AG20443 (cell line): Measurements from ENCODE around the gene IMMP2L.
"Not testable (repeated sequence)": the region's sequence is repeated elsewhere in the genome, so short reads cannot be mapped to it uniquely, and the experiment has no call there.

Source experiments
- DNase-seq: peaks from one replicate; pipeline ENCODE4 v3.0.0; 2012; ENCODE audit warnings: low spot score, mixed read lengths

Gene IMMP2L

GRCh38 chr7:110987127-110987693, 575.1 kb downstream of the IMMP2L start:
- no peak for DNase-seq

- DNase-seq: no peak
Observed at GRCh38 chr7:110983822-110984456, 578.4 kb downstream of the IMMP2L start.

- DNase-seq: no peak
Observed at GRCh38 chr7:110977127-110977737, 585.1 kb downstream of the IMMP2L start.

- DNase-seq: no peak
Observed at GRCh38 chr7:110975486-110975885, 586.8 kb downstream of the IMMP2L start.

- no peak for DNase-seq
Observed at GRCh38 chr7:110974441-110974840, 587.9 kb downstream of the IMMP2L start.

- no peak for DNase-seq
Observed at GRCh38 chr7:110973196-110973990, 588.9 kb downstream of the IMMP2L start.

- DNase-seq: no peak
Observed at GRCh38 chr7:110964775-110965174, 597.5 kb downstream of the IMMP2L start.

GRCh38 chr7:110962826-110963225, 599.5 kb downstream of the IMMP2L start:
- no peak for DNase-seq

- DNase-seq: no peak
Observed at GRCh38 chr7:110962374-110962773, 599.9 kb downstream of the IMMP2L start.

GRCh38 chr7:110960811-110961210, 601.5 kb downstream of the IMMP2L start:
- DNase-seq: no peak

GRCh38 chr7:110948280-110948679, 614.0 kb downstream of the IMMP2L start:
- no peak for DNase-seq

GRCh38 chr7:110947408-110947807, 614.9 kb downstream of the IMMP2L start:
- DNase-seq: no peak

- no peak for DNase-seq
Observed at GRCh38 chr7:110944966-110945644, 617.2 kb downstream of the IMMP2L start.

GRCh38 chr7:110944448-110944847, 617.8 kb downstream of the IMMP2L start:
- no peak for DNase-seq

GRCh38 chr7:110943701-110944345, 618.5 kb downstream of the IMMP2L start:
- DNase-seq: peak; percentile 44

GRCh38 chr7:110941385-110941784, 620.9 kb downstream of the IMMP2L start:
- no peak for DNase-seq

- no peak for DNase-seq
Observed at GRCh38 chr7:110940756-110941155, 621.5 kb downstream of the IMMP2L start.

- DNase-seq: no peak
Observed at GRCh38 chr7:110938165-110938564, 624.1 kb downstream of the IMMP2L start.

GRCh38 chr7:110936665-110937064, 625.6 kb downstream of the IMMP2L start:
- DNase-seq: not testable (repeated sequence)

- DNase-seq: no peak
Observed at GRCh38 chr7:110929480-110930249, 632.6 kb downstream of the IMMP2L start.

GRCh38 chr7:110922906-110923305, 639.4 kb downstream of the IMMP2L start:
- DNase-seq: peak; percentile 22
